ENCODE measurements around the gene TBC1D16.

DNA sequence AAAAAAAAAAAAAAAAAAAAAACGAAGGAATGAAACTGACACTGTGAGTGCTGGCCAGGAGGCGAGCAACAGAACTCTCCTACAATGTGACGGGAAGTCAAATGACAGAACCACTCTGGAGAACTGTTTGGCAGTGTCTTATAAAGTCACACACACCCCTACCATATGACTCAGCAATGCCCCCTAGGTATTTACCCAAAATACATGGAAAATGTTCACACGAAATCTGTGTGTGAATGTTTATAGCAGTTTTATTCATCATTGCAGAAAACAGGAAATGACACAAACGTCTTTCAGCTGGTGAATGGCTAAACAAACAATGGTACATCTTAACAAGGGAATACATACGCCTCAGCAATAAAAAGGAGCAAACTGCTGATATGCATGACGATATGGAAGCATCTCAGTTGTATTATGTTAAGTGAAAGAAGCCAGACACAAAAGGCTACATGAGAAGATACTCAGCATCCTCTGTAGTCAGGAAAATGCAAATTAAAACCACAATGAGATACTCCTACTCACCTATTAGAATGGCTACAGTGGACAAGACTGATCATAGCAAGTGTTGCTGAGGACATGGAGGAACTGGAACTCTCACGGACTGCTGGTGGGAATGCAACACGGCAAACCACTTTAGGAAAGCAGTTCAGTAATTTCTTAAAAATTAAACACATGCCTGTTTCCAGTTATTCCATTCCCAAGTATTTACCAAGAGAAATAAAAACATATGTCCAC lies 74.7 kb downstream of the TBC1D16 start:
- TF ChIP-seq, protein P1, sequence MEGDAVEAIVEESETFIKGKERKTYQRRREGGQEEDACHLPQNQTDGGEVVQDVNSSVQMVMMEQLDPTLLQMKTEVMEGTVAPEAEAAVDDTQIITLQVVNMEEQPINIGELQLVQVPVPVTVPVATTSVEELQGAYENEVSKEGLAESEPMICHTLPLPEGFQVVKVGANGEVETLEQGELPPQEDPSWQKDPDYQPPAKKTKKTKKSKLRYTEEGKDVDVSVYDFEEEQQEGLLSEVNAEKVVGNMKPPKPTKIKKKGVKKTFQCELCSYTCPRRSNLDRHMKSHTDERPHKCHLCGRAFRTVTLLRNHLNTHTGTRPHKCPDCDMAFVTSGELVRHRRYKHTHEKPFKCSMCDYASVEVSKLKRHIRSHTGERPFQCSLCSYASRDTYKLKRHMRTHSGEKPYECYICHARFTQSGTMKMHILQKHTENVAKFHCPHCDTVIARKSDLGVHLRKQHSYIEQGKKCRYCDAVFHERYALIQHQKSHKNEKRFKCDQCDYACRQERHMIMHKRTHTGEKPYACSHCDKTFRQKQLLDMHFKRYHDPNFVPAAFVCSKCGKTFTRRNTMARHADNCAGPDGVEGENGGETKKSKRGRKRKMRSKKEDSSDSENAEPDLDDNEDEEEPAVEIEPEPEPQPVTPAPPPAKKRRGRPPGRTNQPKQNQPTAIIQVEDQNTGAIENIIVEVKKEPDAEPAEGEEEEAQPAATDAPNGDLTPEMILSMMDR (IDR thresholded peaks at IDR 0.05) = no peak
- TF ChIP-seq EZH2phosphoT487 (IDR thresholded peaks at IDR 0.05) (no peak), EZH2 (IDR thresholded peaks at IDR 0.05) (no peak)
